GM12891 (cell line): ENCODE measurements around the gene DIS3L2.
A peak's percentile ranks its signal among the peaks of the same experiment; 100 is the strongest.

Source experiments
- DNase-seq: peaks from one replicate; pipeline ENCODE4 v3.0.0; 2011; ENCODE audit warnings: low spot score; ENCODE audit not compliant: insufficient read length
- FAIRE-seq: peaks from 2 replicates; lab custom pipeline; 2011; peaks lifted over from hg19 to GRCh38; lab: Jason Lieb, UNC
- PAX5 ChIP-seq: IDR thresholded peaks from 2 replicates; pipeline ENCODE4 v1.6.1; 2011; ENCODE audit warnings: low read length, moderate library complexity, mild to moderate bottlenecking; ENCODE audit not compliant: insufficient read depth, severe bottlenecking
- POLR2A ChIP-seq: IDR thresholded peaks from 2 replicates; pipeline ENCODE4 v1.6.1; 2011; ENCODE audit warnings: low read depth, low read length, control low read depth
- POLR2AphosphoS5 ChIP-seq: IDR thresholded peaks from 2 replicates; pipeline ENCODE4 v1.6.1; 2011; ENCODE audit warnings: low read depth, low read length, control low read depth
- POU2F2 ChIP-seq: IDR thresholded peaks from 2 replicates; pipeline ENCODE4 v1.6.1; 2011; ENCODE audit warnings: low read depth, mild to moderate bottlenecking, control low read depth, low read length, moderate library complexity
- SPI1 ChIP-seq: IDR thresholded peaks from 2 replicates; pipeline ENCODE4 v1.6.1; 2011; ENCODE audit warnings: low read depth, low read length, control low read depth
- TAF1 ChIP-seq: IDR thresholded peaks from 2 replicates; pipeline ENCODE4 v1.6.1; 2011; ENCODE audit warnings: low read depth, low read length, control low read depth

The DIS3L2 gene

DNA sequence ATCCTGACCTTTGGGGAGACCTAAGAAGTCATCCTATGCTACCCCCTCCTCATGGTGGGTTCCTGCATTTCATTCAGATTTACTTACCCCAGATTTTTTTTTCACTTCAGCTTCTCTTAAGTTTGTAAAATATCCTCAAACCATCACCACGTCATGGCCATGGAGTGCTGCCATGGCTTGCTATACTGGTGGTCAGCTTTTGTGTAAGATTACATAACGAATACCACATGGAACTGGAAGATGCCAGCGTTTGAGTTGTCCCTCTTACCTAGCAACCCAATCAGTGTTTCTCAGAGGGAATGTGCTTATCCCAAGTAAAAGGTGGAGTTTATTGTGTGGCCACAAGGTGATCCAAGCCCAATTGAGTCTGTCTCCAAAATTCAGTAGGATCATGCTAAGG, 268.4 kb downstream of the DIS3L2 start:
- FAIRE-seq (no peak), DNase-seq (no peak)
- TF ChIP-seq TAF1 (no peak), PAX5 (no peak), POLR2AphosphoS5 (no peak), SPI1 (no peak), POLR2A (no peak), POU2F2 (no peak)

DNA sequence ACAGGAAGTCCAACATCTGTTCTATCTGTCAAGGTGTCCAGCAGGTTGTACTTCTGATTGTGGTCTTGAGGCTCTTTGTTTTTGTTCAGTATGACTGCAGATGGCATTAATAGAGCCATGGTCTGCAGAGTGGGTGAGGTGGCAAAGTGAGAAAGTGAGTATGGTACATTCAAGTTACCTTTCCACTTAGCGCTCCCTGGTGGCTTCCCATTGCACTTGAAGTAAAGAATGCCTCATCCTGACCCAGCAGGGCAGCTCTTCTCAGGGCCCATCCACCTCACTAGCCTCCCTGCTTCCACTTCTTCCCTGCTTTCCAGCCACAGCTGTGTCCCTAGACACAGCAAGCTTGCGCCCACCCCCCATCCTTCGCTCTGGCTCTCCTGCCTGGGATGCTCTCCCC, 269.0 kb downstream of the DIS3L2 start:
- TF ChIP-seq TAF1 (no peak), SPI1 (no peak), POU2F2 (no peak), POLR2A (no peak), POLR2AphosphoS5 (no peak), PAX5 (no peak)
- peak; percentile 91 for FAIRE-seq
- DNase-seq, result no peak

DNA sequence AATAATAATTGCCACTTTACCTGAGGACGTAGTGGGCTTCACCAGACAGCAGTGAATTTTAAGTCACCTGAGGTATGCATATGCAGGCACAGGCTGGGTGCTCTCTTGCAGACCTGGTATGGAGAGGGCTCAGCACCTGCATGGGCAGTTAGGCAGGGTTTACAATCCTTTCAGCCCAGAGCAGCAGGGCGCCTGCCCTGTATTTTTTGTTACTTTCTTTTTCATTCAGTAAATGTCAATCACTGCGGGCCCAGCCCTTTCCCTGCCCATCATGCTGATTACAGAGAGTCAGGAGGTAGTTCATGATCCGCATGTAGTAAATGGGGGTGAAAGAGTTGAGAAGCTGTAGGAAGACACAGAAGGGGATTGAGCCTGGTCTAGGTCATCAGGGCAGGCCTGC, 270.0 kb downstream of the DIS3L2 start:
- TF ChIP-seq POU2F2 (no peak), TAF1 (no peak), POLR2AphosphoS5 (no peak), POLR2A (no peak), SPI1 (no peak), PAX5 (no peak)
- DNase-seq, result no peak
- no peak for FAIRE-seq

DNA sequence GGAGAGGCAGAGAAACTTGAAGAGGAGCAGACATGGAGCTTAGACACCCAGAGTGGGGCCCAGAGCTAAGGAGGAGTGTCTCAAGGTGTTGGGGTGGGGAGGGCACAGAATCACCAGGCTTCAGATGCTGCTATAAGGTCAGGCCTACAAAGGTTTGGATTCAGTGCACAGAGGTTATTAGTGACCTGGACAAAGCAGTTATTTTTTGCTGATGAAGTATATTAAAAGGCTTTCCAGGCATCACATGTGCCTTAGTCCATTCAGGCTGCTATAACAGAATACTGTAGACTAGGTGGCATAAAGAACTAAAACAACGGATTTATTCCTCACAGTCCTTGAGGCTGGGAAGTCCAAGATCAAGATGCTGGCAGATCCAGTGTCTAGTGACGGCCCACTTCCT, 271.4 kb downstream of the DIS3L2 start:
- DNase-seq (no peak), FAIRE-seq (no peak)
- no peak for TF ChIP-seq PAX5
- TF ChIP-seq TAF1, result no peak
- no peak for TF ChIP-seq POLR2AphosphoS5
- TF ChIP-seq POU2F2, result no peak
- no peak for TF ChIP-seq SPI1
- TF ChIP-seq POLR2A, result no peak

DNA sequence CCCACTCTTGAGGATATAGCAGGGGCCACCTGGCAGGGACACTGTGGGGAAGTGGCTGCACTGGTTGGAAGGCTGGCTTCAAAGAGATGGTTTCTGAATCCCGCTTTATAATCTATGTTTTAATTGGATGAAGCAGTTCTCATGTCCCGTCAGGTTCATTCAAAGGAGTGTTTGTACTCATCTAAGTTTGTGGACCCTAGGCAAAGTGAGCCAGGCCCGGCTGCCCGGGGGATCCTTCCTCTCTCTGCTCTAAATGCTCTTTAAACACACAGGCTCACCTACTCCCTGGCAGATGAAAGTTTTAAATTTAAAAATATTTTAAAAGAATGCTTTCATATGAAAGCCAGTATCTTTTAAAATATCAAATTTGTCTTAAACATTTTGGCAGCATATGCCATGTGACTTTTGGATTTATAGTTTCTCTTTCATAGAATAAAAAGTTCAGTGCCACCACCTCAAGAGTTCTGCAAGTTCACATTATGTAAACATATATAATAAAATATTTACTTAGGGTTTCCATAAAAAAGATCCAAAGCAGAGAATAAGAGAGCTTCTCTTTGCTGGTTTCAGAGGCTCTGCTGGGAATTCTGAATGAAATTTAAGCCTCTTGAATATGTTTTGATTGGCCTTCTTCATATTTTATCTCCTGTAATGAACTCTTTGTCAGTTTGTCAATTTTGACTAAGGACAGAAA, 273.6 kb downstream of the DIS3L2 start:
- FAIRE-seq (no peak), DNase-seq (no peak)
- no peak for TF ChIP-seq POLR2A

DNA sequence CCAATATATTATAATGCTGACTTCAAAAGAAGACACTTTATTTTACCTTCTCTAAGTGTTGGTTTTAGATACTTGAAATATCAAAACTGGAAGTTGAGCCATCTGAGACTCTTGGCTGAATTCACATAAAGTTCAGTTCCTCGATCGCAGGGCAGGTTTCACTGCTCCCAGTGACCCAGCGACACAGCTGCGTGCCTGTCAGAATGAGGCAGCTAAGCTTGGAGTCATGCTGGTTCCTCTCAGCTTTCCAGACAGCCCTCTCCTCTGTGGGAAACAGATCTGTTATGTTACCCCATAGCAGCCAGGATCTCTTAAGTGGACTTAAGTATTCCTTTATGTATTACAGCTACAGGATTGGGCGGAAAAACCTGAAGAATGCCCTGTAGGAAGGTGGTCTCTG, 274.2 kb downstream of the DIS3L2 start:
- no peak for DNase-seq
- FAIRE-seq, result peak; percentile 77
- TF ChIP-seq POLR2AphosphoS5 (no peak), PAX5 (no peak), POLR2A (no peak), TAF1 (no peak), POU2F2 (no peak), SPI1 (no peak)

DNA sequence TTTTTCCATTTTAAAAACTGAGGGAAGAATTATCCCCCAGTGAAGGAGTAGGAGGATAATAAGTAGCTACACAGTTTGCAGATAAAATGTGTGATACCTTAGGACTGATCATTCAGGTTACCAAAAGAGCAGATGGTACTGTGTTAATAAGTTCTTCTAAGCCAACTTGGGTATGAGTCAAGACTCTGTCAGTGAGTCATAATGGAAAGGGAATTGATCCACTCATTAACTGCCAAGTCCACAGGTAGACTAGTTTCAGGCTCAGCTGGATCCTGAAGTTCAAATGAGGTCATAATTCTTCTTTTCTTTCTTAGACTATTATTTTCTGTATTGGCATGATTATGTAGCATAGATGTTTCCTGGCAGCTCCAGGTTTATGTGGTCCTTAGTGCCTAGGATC, 274.7 kb downstream of the DIS3L2 start:
- FAIRE-seq, result peak; percentile 82
- DNase-seq, result peak; percentile 30
- TF ChIP-seq TAF1 (no peak), SPI1 (peak; percentile 93), PAX5 (no peak), POLR2AphosphoS5 (no peak)

DNA sequence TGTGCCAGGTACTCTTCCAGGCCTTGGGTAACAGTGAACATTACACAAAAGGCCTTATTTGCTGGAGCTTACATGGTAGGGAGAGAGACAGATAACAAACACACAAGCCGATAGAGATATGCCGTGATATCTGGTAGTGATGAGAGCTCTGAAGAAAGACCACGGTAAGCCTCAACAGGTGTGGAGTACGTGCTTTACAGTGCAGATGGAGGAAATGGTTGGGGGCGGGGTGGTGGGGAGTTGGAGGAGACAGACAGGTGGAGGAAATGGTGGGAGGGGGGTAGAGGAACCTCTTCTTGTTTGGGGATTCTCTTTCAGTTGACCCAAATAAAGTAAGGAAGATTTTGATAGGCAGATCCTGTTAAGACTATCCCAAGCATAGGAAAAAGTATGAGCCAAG, 276.0 kb downstream of the DIS3L2 start:
- TF ChIP-seq POU2F2 (no peak), POLR2AphosphoS5 (no peak), POLR2A (no peak), SPI1 (no peak), PAX5 (no peak), TAF1 (no peak)
- FAIRE-seq, result peak; percentile 65

DNA sequence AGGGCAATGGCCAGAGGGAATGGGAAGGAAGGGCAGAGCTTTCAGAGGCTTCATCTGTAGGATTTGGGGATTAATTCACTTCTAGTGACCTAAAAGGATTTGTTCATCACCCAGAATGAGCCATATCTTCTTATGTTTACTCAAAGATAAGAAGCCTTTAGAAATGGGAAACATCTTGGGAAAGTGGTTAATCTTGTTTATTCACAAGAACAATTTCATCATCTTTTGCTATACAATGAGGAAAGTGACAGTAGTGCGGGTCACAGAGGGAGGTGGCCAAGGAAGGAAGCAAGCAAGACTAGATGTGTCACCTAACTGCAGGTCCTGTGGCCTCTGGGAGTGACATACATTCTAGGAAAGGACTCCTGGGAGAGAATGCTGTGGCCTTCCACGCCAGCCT, 276.6 kb downstream of the DIS3L2 start:
- DNase-seq (no peak), FAIRE-seq (no peak)
- TF ChIP-seq POU2F2, result no peak
- TF ChIP-seq PAX5, result no peak
- no peak for TF ChIP-seq SPI1
- no peak for TF ChIP-seq TAF1
- no peak for TF ChIP-seq POLR2A
- TF ChIP-seq POLR2AphosphoS5, result no peak

More for the DNA sequence above, 276.0 kb downstream of the DIS3L2 start:
- no peak for DNase-seq

DNA sequence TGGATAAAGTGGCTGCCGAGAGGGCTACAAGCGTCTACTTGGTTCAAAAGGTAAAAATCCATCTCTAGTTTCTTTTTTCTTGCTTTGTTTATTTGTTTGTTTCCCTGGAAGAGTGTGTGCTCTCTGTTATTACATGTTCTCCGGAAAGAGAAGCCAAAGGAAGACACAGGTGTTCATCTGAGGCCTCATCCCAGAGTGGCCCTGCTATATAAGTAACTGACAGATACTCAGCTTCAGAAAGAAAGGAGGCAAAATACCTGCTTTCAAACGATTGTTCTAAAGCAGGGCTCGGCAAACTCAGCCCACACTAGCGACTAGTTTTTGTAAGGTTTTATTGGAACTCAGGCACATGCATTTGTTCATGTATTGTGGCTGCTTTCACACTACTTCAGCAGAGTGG, 277.1 kb downstream of the DIS3L2 start:
- no peak for DNase-seq
- no peak for FAIRE-seq
- TF ChIP-seq PAX5, result no peak
- no peak for TF ChIP-seq POLR2AphosphoS5
- TF ChIP-seq TAF1, result no peak
- no peak for TF ChIP-seq POU2F2
- TF ChIP-seq SPI1, result no peak
- no peak for TF ChIP-seq POLR2A

DNA sequence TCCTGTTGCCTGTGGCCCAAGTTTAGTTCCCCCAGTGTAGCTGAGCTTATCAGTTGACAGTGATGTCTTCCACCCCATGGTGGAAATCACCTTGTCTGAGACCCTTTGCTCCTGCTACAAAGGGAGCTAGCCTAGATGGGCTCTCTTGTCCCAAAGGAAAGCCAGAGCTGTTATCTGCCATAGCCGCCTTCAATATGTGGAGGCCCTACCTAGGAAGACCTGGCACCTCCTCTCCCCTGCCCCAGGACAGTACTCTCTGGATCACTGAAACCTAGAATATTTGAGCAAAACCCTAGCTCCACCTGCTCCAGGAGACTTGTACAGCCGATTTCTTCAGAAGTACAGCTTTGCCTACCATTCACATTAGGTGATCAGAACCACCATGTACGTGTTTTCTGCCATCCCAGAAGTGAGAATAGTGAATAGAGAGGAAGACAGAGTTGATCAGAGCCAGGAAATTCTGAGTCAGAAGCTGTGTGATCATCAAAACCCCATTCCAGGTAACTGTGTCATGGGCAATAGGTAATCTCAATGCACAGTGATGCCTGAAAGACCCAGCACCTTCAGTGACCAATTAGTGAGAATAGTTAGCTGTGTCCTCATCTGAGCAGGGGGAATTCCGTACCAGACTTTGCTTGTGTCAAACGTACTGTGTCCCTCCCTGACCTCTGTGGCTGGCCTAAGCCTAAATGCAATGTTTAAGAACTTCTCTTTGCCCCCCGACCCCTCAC, 278.6 kb downstream of the DIS3L2 start:
- no peak for DNase-seq
- TF ChIP-seq SPI1, result no peak
- no peak for TF ChIP-seq PAX5
- no peak for TF ChIP-seq POLR2AphosphoS5
- TF ChIP-seq POLR2A, result no peak
- TF ChIP-seq TAF1, result no peak
- TF ChIP-seq POU2F2, result no peak
- peak; percentile 33 for FAIRE-seq
